HG02840 (cell line): ENCODE results near the gene TMEM143.

ENCODE experiments used
- ATAC-seq: cut with Tn5 transposase; IDR thresholded peaks from one replicate; pipeline ENCODE4 v1.9.1; 2021; ENCODE audit warnings: mild to moderate bottlenecking, moderate library complexity, moderate number of reproducible peaks; ENCODE audit not compliant: unreplicated experiment, low FRiP score

TMEM143 gene

GRCh38 chr19:48361912-48362311, 1.8 kb downstream of the TMEM143 start:
- ATAC-seq = no peak

GRCh38 chr19:48359123-48359522, 4.6 kb downstream of the TMEM143 start:
- ATAC-seq = no peak

GRCh38 chr19:48355365-48355954, 8.3 kb downstream of the TMEM143 start:
- no peak for ATAC-seq

DNA sequence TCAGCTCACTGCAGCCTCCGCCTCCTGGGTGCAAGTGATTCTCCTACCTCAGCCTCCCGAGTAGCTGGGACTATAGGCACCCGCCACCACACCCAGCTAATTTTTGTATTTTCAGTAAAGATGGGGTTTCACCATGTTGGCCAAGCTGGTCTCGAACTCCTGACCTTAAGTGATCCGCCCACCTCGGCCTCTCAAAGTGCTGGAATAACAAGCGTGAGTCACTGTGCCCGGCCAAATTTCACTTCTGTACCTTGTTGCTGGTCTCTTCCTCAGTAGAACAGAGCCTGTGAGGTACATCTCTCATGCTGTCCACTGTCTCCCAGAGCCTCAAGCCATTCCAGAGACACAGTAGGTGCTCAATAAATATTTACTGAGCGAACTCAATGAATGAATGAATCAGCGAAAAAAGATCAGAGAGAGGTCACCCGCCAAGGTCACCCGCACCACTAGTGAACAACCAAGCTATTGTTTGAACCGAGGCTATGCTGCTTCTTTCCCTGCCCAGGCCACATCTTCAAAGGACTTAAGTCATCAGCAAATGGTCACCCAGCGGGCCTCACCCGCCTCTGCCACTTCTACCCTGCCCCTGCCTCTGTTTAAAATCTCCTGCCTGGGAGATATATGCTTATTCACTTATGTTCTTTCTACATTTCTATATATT, 9.3 kb downstream of the TMEM143 start:
- no peak for ATAC-seq

- ATAC-seq = no peak
These were observed 10.1 kb downstream of the TMEM143 start for GRCh38 chr19:48353677-48354076.

GRCh38 chr19:48351341-48351752, 12.4 kb downstream of the TMEM143 start:
- ATAC-seq = no peak

DNA sequence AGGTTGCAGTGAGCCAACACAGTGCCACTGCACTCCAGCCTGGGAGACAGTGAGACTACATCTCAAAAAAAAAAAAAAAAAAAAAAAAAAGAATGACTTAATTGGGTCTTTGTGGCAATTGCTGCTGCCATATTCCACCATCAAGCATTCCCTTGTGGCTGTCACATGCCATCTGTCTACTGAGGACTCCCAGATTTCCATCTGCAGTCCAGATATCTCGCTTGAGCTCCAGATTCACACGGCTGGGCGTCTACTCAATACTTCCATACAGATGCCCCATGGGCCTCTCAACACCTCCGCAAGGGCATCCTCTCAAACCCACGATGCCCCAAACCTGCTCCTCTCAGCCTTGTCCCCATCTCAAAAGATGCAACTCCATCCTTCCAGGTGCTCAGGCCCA, 12.9 kb downstream of the TMEM143 start:
- no peak for ATAC-seq

DNA sequence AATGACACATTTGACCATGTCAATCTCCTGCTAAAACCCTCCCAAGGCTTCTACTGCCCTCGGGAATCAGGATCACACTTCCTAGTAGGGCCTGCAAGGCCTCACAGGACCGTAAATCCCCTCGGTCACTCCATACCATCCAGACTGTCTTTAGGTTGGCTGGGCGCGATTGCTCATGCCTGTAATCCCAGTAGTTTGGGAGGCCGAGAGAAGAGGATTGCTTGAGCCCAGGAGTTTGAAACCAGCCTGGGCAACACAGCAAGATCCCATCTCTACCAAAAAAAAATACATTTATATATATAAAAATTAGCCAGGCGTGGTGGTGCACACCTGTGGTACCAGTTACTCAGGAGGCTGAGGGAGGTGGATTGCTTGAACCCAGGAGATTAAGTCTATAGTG, 15.0 kb downstream of the TMEM143 start:
- ATAC-seq = no peak

DNA sequence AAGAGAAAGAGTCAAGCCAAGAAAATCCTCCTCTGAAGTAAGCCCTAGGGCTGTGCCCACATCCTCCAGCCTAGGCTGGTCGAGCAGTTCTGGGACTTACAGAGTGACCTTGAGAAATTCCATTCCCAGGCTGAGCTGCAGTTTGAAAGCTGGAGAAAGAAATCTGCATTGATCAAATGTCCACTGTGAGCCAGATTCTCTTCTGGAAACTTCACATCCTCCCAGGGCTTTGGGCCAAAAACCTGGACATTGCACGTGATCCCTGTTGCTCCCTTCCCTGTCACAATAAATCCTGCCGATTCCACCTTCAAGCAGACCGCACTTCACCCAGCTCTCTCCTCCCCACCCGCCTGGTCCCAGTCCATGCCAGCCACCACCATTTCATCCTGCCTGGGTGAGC, 15.7 kb downstream of the TMEM143 start:
- ATAC-seq = no peak

DNA sequence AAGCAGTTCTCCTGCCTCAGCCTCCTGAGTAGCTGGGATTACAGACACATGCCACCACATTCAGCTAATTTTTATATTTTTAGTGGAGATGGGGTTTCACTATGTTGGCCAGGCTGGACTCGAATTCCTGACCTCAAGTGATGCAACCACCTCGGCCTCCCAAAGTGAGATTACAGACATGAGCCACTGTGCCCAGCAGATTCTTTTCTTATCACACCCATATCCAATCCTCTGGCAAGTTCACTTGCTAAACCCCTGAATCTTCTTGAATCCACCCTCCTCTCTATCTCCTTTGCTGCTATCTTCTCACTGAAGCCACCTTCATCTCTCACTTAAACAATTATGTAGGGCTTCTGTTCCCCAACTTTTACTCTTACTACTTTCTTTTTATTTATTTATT, 17.5 kb downstream of the TMEM143 start:
- no peak for ATAC-seq

DNA sequence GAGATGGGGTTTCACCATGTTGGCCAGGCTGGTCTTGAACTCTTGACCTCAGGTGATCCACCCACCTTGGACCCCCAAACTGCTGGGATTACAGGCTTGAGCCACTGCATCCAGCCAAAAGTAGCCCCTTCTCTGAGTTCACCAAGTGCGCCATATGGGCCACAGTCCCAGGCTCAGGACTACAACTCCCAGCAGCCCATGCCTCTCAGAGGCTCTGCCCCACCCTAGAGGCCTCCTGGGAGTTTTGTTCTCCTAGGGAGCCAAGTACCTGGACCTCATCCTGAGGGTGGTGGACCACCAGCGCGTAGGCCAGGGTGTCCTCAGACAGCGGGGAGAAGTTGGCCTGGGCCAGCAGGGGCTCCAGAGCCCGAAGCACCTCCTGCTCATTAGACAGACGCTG, 18.8 kb downstream of the TMEM143 start:
- ATAC-seq = no peak

GRCh38 chr19:48342841-48343540, 20.7 kb downstream of the TMEM143 start:
- no peak for ATAC-seq

- no peak for ATAC-seq
These were observed 21.4 kb downstream of the TMEM143 start for GRCh38 chr19:48342414-48342738.

GRCh38 chr19:48341515-48342413, 22.0 kb downstream of the TMEM143 start:
- ATAC-seq = no peak

DNA sequence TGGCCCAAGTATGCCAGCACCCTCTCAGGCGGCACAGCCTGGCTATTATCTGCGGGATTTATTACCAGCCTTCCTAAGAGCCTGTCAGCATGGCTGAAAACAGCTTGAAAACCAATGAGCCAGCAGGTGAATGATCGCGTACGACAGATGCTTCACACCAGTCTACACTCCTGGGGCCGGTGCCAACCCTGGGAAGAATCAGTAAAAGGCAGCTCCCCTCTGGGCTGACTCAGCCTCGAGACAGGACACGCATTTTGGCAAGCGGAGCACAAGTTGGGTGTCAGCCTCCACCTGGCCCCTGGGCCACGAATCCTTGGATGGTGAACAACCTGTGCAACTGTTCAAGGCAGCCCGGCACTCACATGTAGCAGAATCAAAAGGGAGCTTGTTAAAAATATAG, 22.7 kb downstream of the TMEM143 start:
- ATAC-seq = no peak

DNA sequence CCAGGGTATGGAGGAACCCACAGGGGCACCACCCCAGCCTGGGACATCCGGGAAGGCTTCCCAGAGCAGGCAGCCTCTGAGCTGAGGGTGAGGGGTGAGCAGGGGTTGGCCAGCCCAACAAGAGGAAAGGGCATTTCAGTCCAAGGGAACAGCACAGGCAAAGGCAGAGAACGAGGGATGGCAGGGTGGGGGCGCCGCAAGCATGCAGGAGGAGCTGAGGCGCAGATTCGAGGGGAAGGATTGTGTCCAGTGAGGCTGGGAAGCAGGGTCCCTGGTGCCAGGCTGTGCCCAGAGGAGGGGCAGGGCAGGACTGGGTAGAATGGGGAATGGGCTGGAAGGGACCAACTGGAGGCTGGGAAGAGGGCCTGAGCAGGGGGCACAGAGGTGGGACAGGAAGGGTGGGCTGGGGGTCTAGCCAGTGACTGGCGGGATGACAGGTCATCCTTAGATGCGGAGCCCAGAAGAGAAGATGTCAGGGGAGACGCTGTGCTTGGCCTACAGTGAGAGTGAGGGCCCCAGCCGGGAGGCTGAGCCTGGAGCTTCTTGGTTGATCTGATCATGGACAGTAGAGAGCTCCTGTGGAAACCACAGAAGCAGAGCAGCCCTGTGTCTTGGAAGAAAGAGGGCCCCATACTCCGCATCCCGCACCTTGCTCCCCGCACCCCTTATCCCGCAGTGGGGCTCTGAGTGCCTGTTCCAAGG, 24.8 kb downstream of the TMEM143 start:
- ATAC-seq = no peak

GRCh38 chr19:48338253-48338755, 25.4 kb downstream of the TMEM143 start:
- no peak for ATAC-seq

- ATAC-seq = peak; percentile 39
These were observed 30.0 kb downstream of the TMEM143 start for GRCh38 chr19:48333467-48334384.
